Subcutaneous adipose tissue (tissue), 4 donors: ENCODE results near the gene EGFL7. TPM values are rescaled to one million over a fixed set of nuclear protein-coding genes. Genes with fewer than 3 reads are reported as not detected.

Experiments
- CTCF ChIP-seq: fragments of 450-650 bp; IDR thresholded peaks from one replicate; pipeline ENCODE4 v1.5.1; 2016; ENCODE audit warnings: low read depth, mild to moderate bottlenecking, control low read depth, antibody characterized with exemption, moderate library complexity
- total RNA-seq, 4 donors: library from RNA; depleted of rRNA; stranded (reverse); fragments of >200 nt; gene quantifications; one replicate each; pipeline ENCODE4 v1.1.0, GENCODE V29; 2016

The EGFL7 gene
- total RNA-seq, 4 donors from 2014 or later: 47.6 to 161 (median 102) TPM

- no peak for TF ChIP-seq CTCF
Observed at GRCh38 chr9:136700959-136701667, 38.4 kb downstream of the EGFL7 start.

DNA sequence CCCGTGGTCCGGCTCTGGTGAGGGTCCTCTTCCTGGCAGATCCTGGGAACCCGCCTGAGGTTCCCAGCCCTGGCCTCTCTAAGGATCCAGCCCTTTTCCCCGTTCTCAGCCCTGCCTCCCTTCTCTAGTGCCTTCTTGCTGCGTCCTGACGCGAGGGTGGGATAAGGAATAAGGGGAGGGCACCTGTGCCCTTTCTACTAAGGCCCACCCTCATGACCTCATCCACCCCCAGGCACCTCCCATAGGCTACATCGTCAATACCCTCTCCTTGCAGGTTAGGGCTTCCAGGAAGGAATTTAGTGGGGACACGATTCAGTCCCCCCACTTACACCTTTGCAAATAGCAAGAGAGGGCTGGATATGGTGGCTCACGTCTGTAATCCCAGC is 38.9 kb downstream of the EGFL7 start:
- TF ChIP-seq CTCF: no peak

DNA sequence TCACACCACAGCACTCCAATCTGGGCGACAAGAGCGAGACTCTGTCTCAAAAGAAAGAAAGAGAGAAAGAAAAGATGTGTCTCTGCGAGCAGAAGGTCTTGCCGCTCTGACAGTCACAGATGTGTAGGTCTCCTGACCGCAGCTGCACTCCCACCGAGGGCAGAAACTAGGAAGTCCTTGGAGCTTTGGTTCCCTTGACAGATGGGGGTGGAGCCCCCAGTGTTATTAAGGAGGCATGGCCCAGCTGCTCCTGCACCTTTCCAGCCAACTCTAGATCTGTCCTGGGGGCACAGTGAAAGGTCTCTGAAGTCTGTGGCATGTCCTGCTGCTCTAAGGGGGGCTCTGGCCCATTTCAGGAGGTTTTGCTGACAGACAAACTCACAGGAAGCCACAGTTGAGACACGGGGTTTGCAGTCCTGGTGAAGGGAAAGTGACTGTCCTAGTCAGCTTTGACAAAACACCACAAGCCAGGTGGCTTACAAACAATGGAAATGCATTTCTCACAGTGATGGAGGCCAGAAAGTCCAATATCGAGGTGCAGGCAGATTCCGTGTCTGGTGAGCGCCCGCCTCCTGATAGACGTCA is 40.7 kb downstream of the EGFL7 start:
- no peak for TF ChIP-seq CTCF

- no peak for TF ChIP-seq CTCF
Observed at GRCh38 chr9:136705564-136705963, 42.8 kb downstream of the EGFL7 start.

DNA sequence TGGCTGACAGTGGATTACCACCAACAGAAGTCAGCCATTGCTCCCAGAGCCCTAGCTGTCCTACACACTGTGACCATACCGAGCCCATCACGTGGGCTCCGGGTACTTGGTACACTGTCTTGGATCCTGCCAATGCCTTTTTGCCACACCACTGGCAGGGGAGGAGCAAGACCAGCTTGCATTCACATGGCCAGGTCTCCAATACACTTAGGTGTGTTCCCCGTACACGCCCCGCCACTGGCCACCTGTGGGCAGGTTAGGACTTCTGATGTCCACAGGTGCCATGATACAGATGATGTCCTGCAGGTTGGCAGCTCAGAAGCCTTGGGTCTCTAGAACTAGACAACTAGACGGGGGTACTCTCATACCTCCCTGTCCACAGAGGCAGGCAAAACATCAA is 44.3 kb downstream of the EGFL7 start:
- no peak for TF ChIP-seq CTCF

DNA sequence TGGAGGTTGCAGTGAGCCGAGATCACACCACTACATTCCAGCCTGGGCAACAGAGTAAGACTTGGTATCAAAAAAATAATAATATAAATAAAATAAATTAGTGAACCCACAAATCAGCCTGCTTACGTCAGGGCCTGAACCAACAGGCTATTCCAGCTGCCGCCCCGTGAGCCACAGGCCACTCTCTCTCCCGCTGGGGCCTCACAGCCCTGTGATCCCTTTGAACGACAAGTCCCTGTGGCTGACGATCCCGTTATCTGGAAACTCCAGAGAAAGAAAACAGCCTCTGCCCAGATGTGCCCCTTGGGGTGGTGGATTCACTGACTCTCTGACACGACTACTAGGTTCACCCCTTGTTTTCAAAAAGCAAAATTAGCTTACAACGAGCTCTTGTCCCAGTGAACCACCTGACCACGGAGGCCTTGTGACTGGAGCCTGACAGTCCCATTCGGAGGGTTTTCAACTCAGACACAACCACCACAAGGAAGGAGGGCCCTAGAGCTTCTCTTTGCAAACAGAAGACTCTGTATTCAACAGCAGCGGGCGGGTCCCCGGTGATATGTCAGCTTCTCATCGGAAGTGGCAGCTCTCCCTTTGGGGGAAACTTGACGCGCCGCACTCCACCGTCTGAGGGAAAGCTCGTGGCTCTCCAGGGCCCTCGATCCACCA is 45.3 kb downstream of the EGFL7 start:
- no peak for TF ChIP-seq CTCF

DNA sequence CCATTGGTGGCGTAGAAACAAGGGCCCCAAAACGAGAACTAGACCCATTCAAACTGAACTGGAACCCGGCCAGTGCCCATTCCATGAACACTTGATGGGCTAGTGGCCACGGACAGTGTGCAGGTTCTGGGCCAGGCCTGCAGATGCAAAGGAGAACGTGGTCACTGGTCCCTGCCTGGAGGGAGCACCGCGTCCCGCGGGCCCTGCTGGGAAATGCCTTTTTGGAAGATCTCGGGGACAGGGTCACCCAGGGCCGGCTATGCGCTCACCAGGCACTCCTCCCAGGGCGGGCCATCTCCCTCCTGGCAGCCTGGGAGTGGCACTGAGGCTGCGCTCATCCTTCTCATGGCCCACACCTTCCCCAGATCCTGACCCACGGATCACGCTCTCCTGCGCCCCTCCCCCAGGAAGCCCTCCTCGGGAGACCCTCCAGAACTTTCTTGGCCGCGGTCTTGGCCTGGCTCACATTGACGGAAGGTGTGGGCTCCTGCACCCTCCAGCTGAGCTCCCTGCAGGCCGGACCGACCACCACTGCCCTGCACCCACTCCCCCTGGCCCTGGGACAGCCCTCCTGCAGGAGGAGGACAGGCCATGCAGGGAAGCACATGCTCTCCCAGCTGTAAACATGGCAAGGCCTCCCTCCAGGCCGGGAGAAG is 46.9 kb downstream of the EGFL7 start:
- no peak for TF ChIP-seq CTCF
